ENCODE data around the gene PLRG1.

- TF ChIP-seq EZH2 (IDR thresholded peaks at IDR 0.05; ENCODE audit: borderline replicate concordance, low read length): no peak
- no peak for TF ChIP-seq CTCF (conservative IDR thresholded peaks at IDR 0.05 in 1 of 2, IDR thresholded peaks at IDR 0.05 in 1 of 2; ENCODE audit: extremely low read depth in 1 of 2, insufficient read depth in 1 of 2, low read depth in 1 of 2, low read length in 2 of 2)
Measured at GRCh38 chr4:154566639-154567204, 16.5 kb upstream of the PLRG1 start.
